WTC11 (cell line): ENCODE results near the gene FA2H. TPM values are rescaled to one million over a fixed set of nuclear protein-coding genes. Genes with fewer than 3 reads are reported as not detected.

ENCODE experiments used
- ATAC-seq: fragments of 200-7000 bp; cut with Tn5 transposase; 2 replicates; pipeline ENCODE4 v1.10.0; 2021; ENCODE audit warnings: mild to moderate bottlenecking, moderate library complexity
- CTCF ChIA-PET: fragments of 300-600 bp; sonication (Branson Sonifier 250); formaldehyde crosslinking; loops from one replicate; lab custom pipeline; 2021; ENCODE audit warnings: antibody characterized with exemption; lab: Charles Lee
- POLR2A ChIA-PET: fragments of 350-600 bp; sonication (Branson Sonifier 250); formaldehyde crosslinking; loops from one replicate; lab custom pipeline; 2021; ENCODE audit warnings: antibody characterized with exemption; lab: Charles Lee
- DNase-seq: peaks from one replicate; pipeline ENCODE4 v3.0.0; 2021; ENCODE audit warnings: low spot score
- H3K27ac Mint-ChIP-seq: 2 replicates; pipeline ENCODE4 v1.8.0; 2021; ENCODE audit warnings: mixed read lengths
- H3K27me3 Mint-ChIP-seq: 2 replicates; pipeline ENCODE4 v1.8.0; 2021; ENCODE audit warnings: low read depth, mild to moderate bottlenecking, moderate library complexity, mixed read lengths
- H3K36me3 Mint-ChIP-seq: 2 replicates; pipeline ENCODE4 v1.8.0; 2021; ENCODE audit warnings: mixed read lengths
- H3K4me1 Mint-ChIP-seq: 2 replicates; pipeline ENCODE4 v1.8.0; 2022; ENCODE audit warnings: mixed read lengths
- H3K4me3 Mint-ChIP-seq: 2 replicates; pipeline ENCODE4 v1.8.0; 2021; ENCODE audit warnings: mild to moderate bottlenecking, moderate library complexity, mixed read lengths
- H3K9me3 Mint-ChIP-seq: 2 replicates; pipeline ENCODE4 v1.8.0; 2021; ENCODE audit warnings: mixed read lengths
- AFF4 ChIP-seq: sonication (generic); formaldehyde crosslinking; IDR thresholded peaks from 2 replicates; pipeline ENCODE4 v1.8.1; 2023; ENCODE audit warnings: mild to moderate bottlenecking, missing genetic modification reagents, borderline replicate concordance
- ATF1 ChIP-seq: sonication (generic); formaldehyde crosslinking; IDR thresholded peaks from 2 replicates; pipeline ENCODE4 v1.8.1; 2023; ENCODE audit warnings: mild to moderate bottlenecking, moderate library complexity, missing genetic modification reagents
- CBFB ChIP-seq: sonication (generic); formaldehyde crosslinking; IDR thresholded peaks from 2 replicates; pipeline ENCODE4 v1.8.1; 2022; ENCODE audit warnings: mild to moderate bottlenecking, low read depth, missing genetic modification reagents
- E2F1 ChIP-seq: sonication (generic); formaldehyde crosslinking; IDR thresholded peaks from 2 replicates; pipeline ENCODE4 v1.8.0; 2022; ENCODE audit warnings: mild to moderate bottlenecking, missing genetic modification reagents
- E2F5 ChIP-seq: sonication (generic); formaldehyde crosslinking; IDR thresholded peaks from 2 replicates; pipeline ENCODE4 v1.8.1; 2022; ENCODE audit warnings: mild to moderate bottlenecking, moderate library complexity, missing genetic modification reagents
- EMX1 ChIP-seq: fragments of 250-450 bp; sonication (Bioruptor Pico); IDR thresholded peaks from 2 replicates; pipeline ENCODE4 v1.8.0; 2021; ENCODE audit warnings: mild to moderate bottlenecking
- ERG ChIP-seq: fragments of 250-450 bp; sonication (Bioruptor Pico); IDR thresholded peaks from 2 replicates; pipeline ENCODE4 v1.8.0; 2021; ENCODE audit warnings: mild to moderate bottlenecking
- ESRRA ChIP-seq: sonication (generic); formaldehyde crosslinking; IDR thresholded peaks from 2 replicates; pipeline ENCODE4 v1.8.1; 2022; ENCODE audit warnings: mild to moderate bottlenecking, missing genetic modification reagents, borderline replicate concordance
- FOXK1 ChIP-seq: sonication (generic); formaldehyde crosslinking; IDR thresholded peaks from 2 replicates; pipeline ENCODE4 v1.8.0; 2022; ENCODE audit warnings: mild to moderate bottlenecking, moderate library complexity, missing genetic modification reagents
- GRHL2 ChIP-seq: fragments of 250-450 bp; sonication (Bioruptor Pico); IDR thresholded peaks from 2 replicates; pipeline ENCODE4 v1.8.0; 2022; ENCODE audit warnings: mild to moderate bottlenecking, moderate library complexity; ENCODE audit not compliant: insufficient replicate concordance, severe bottlenecking
- HMGA2 ChIP-seq: fragments of 250-450 bp; sonication (Bioruptor Pico); IDR thresholded peaks from 2 replicates; pipeline ENCODE4 v1.4.0; 2021; ENCODE audit warnings: mild to moderate bottlenecking, moderate library complexity
- NFATC4 ChIP-seq: fragments of 250-450 bp; sonication (Bioruptor Pico); IDR thresholded peaks from 2 replicates; pipeline ENCODE4 v1.9.0; 2021; ENCODE audit warnings: mild to moderate bottlenecking
- NR2C2 ChIP-seq: sonication (generic); formaldehyde crosslinking; IDR thresholded peaks from 2 replicates; pipeline ENCODE4 v1.8.0; 2022; ENCODE audit warnings: mild to moderate bottlenecking, missing genetic modification reagents
- OVOL2 ChIP-seq: fragments of 250-450 bp; sonication (Bioruptor Pico); IDR thresholded peaks from 2 replicates; pipeline ENCODE4 v1.9.0; 2021; ENCODE audit warnings: mild to moderate bottlenecking, borderline replicate concordance
- SP1 ChIP-seq: sonication (generic); formaldehyde crosslinking; conservative IDR thresholded peaks from 2 replicates; pipeline ENCODE4 v1.8.1; 2022; ENCODE audit warnings: missing genetic modification reagents
- TCF7 ChIP-seq: sonication (generic); formaldehyde crosslinking; IDR thresholded peaks from 2 replicates; pipeline ENCODE4 v1.8.0; 2022; ENCODE audit warnings: mild to moderate bottlenecking, low read depth, missing genetic modification reagents, moderate library complexity
- TEAD1 ChIP-seq: sonication (generic); formaldehyde crosslinking; IDR thresholded peaks from 2 replicates; pipeline ENCODE4 v1.8.0; 2022; ENCODE audit warnings: mild to moderate bottlenecking, missing genetic modification reagents
- TEAD4 ChIP-seq: sonication (generic); formaldehyde crosslinking; IDR thresholded peaks from 2 replicates; pipeline ENCODE4 v1.8.0; 2022; ENCODE audit warnings: mild to moderate bottlenecking, missing genetic modification reagents
- USF1 ChIP-seq: sonication (generic); formaldehyde crosslinking; IDR thresholded peaks from 2 replicates; pipeline ENCODE4 v1.8.0; 2022; ENCODE audit warnings: mild to moderate bottlenecking, missing genetic modification reagents
- USF2 ChIP-seq: sonication (generic); formaldehyde crosslinking; IDR thresholded peaks from 2 replicates; pipeline ENCODE4 v1.8.1; 2023; ENCODE audit warnings: mild to moderate bottlenecking, missing genetic modification reagents, moderate library complexity
- total RNA-seq: library from RNA; stranded (reverse); gene quantifications from 3 replicates; pipeline ENCODE4 v1.2.3, GENCODE V29; 2021
- TF ChIP-seq, protein P1 (sequence below): fragments of 250-450 bp; sonication (Bioruptor Pico); conservative IDR thresholded peaks from 2 replicates; pipeline ENCODE4 v1.9.0; 2021; ENCODE audit warnings: mild to moderate bottlenecking
- TF ChIP-seq, protein P2 (sequence below): sonication (generic); formaldehyde crosslinking; conservative IDR thresholded peaks from 2 replicates; pipeline ENCODE4 v1.8.1; 2022; ENCODE audit warnings: mild to moderate bottlenecking, missing genetic modification reagents
- TF ChIP-seq, protein P3 (sequence below): sonication (generic); formaldehyde crosslinking; IDR thresholded peaks from 2 replicates; pipeline ENCODE4 v1.8.1; 2022; ENCODE audit warnings: missing genetic modification reagents, borderline replicate concordance

FA2H gene
- total RNA-seq, 1 experiment from 2014 or later, result 10.9 TPM

DNA sequence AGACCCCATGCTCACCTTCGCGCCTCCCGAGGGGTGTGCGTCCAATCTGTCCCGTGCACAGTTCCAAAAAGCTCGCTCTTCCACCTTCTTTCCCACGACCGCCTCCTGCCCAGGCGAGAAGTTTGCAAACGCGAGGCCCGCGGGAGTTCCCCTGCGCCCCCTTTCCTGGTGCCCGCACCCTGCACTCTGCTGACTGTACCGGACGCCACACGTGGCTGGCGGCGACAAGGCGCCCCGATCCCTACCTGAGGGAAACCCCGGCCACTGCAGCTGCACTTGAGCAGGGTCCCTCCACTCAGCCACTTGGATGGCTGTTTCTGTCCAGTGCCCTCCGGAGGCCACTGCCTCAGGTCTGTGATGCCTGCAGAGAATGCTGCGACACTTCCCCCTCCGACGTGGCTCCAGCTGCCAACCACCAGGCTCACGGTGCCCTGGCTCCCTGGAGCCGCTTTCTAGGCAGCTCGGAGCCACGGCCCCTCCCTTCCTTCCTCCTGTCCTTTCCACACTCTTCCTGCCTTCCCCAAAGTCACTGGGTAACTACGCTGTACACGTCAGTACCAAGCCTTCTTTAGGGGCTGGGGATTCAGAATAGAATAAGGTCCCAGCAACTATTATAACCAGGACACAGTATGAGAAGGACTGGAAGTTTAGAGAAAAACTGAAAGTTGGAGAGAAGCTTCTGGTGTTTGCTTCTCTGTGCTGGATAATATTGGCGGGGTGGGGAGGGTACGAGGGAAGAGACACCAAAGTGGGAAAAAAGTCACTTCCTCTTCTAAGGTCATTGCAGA, 74.0 kb downstream of the FA2H start, which contains the start of gene MLKL (continued):
- no peak for TF ChIP-seq NFATC4
- TF ChIP-seq FOXK1 (CRISPR knock-in tag), result no peak
- TF ChIP-seq CBFB (CRISPR knock-in tag), result no peak
- TF ChIP-seq TCF7, result no peak
- TF ChIP-seq E2F1 (CRISPR knock-in tag), result peak; percentile 78
- no peak for TF ChIP-seq HMGA2 (CRISPR knock-in tag)
- TF ChIP-seq, protein P1, sequence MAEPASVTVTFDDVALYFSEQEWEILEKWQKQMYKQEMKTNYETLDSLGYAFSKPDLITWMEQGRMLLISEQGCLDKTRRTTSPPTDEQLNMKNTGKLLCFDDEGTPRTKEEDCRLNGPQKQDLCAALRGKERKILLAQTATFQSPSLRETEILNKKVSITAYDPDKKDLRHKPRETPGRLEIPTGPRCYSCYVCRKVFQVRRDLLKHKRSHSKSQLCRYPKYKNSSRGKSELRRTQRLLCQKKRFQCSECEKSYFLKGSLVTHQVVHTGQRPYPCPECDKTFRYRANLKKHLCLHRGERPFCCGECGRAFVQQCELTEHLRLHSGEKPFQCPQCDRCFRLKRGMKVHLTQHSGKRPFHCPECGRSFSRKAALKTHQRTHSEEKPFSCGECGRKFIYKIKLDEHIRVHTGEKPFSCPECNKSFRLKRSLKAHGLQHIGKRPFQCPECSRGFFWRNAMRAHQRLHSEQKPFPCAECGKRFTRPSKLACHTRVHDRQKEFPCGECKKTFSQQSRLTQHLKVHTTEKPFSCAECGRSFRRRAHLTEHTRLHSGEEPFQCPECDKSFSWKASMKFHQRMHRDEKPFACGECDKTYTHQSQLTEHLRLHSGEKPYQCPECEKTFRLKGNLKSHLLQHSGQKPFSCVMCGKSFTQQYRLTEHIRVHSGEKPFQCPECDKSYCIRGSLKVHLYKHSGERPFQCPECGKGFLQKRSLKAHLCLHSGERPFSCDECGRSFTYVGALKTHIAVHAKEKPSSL (CRISPR knock-in tag), result no peak
- no peak for TF ChIP-seq EMX1 (CRISPR knock-in tag)
- TF ChIP-seq TEAD1 (CRISPR knock-in tag), result no peak
- TF ChIP-seq TEAD4 (CRISPR knock-in tag), result no peak
- peak; percentile 22; the same call in 1 of the 2 replicates for TF ChIP-seq SP1
- no peak for TF ChIP-seq ESRRA (CRISPR knock-in tag)
- peak; percentile 36; the same call in 1 of the 2 replicates for TF ChIP-seq AFF4 (CRISPR knock-in tag)
- TF ChIP-seq USF1 (CRISPR knock-in tag), result peak; percentile 63; the same call in 1 of the 2 replicates
- TF ChIP-seq OVOL2, result no peak

DNA sequence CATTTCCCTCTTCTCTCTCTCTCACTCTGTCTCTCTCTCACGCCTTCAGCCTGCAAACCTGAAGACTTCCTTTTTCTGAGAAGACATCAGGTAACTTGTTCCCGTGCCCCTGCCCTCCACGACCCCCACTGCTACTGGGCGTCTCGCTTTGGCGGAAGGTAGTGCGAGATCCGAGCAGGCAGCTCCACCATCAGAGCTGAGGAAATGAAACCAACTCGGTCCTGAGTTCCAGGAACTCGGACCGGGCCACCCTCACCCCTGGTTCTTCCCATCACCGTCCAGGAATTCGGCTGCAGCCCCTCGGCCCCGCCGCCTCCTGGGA, 74.5 kb downstream of the FA2H start:
- H3K27ac Mint-ChIP-seq, result peak overlapping the region; percentile 37; the same call in 1 of the 2 replicates
- H3K27me3 Mint-ChIP-seq, result peaks cover 38% of the 10 kb centered on the region
- peak overlapping the region; percentile 91 for H3K4me3 Mint-ChIP-seq
- POLR2A ChIA-PET, result interaction anchor here (1.4 kb wide), 1 partner anchor 33 kb away, joined by 4 read pairs; the partner anchor contains the start of gene RFWD3
- DNase-seq, result no peak
- H3K36me3 Mint-ChIP-seq, result peaks cover 5% of the 10 kb centered on the region; the same call in 1 of the 2 replicates
- H3K4me1 Mint-ChIP-seq, result peaks cover 21% of the 10 kb centered on the region
- CTCF ChIA-PET, result interaction anchor here (1.3 to 3.2 kb wide), 7 partner anchors 16 to 162 kb away, joined by 3 to 26 read pairs (median 9); partner anchors contain the start of gene RFWD3
- peak; percentile 14 for ATAC-seq
- no peaks in the 10 kb centered on the region for H3K9me3 Mint-ChIP-seq
- TF ChIP-seq E2F5, result no peak
- TF ChIP-seq USF2 (CRISPR knock-in tag), result no peak
- no peak for TF ChIP-seq GRHL2 (CRISPR knock-in tag)
- TF ChIP-seq ATF1 (CRISPR knock-in tag), result no peak
- TF ChIP-seq EMX1 (CRISPR knock-in tag), result no peak
- no peak for TF ChIP-seq NR2C2 (CRISPR knock-in tag)
- TF ChIP-seq ERG (CRISPR knock-in tag), result no peak
- TF ChIP-seq, protein P2, sequence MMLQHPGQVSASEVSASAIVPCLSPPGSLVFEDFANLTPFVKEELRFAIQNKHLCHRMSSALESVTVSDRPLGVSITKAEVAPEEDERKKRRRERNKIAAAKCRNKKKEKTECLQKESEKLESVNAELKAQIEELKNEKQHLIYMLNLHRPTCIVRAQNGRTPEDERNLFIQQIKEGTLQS (CRISPR knock-in tag), result no peak
- TF ChIP-seq, protein P3, sequence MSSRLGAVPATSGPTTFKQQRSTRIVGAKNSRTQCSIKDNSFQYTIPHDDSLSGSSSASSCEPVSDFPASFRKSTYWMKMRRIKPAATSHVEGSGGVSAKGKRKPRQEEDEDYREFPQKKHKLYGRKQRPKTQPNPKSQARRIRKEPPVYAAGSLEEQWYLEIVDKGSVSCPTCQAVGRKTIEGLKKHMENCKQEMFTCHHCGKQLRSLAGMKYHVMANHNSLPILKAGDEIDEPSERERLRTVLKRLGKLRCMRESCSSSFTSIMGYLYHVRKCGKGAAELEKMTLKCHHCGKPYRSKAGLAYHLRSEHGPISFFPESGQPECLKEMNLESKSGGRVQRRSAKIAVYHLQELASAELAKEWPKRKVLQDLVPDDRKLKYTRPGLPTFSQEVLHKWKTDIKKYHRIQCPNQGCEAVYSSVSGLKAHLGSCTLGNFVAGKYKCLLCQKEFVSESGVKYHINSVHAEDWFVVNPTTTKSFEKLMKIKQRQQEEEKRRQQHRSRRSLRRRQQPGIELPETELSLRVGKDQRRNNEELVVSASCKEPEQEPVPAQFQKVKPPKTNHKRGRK (CRISPR knock-in tag), result no peak
